Endothelial cell of umbilical vein (primary cell): Measurements from ENCODE around the gene GADL1. TPM values are rescaled to one million over a fixed set of nuclear protein-coding genes. Genes with fewer than 3 reads are reported as not detected.
A peak's percentile ranks its signal among the peaks of the same experiment; 100 is the strongest.

Source experiments
- BruUV-seq: library from RNA; stranded (reverse); fragments of 400-500 nt; replicated peaks from 2 replicates; lab custom pipeline; 2021; lab: Mats Ljungman, UMichigan
- CTCF ChIA-PET: fragments of 300-600, 350-600 bp; sonication (Branson Sonifier 250); formaldehyde crosslinking; loops from one replicate; lab custom pipeline; 2021; ENCODE audit warnings: antibody characterized with exemption, inconsistent platforms; lab: Charles Lee
- POLR2A ChIA-PET: fragments of 300-600, 350-600 bp; sonication (Branson Sonifier 250); formaldehyde crosslinking; loops from one replicate; lab custom pipeline; 2021; ENCODE audit warnings: antibody characterized with exemption, inconsistent platforms; lab: Charles Lee
- DNase-seq: peaks from one replicate; pipeline ENCODE4 v3.0.0-alpha.2; 2011; ENCODE audit warnings: low read depth, low spot score
- FAIRE-seq: peaks from 2 replicates; lab custom pipeline; 2011; peaks lifted over from hg19 to GRCh38; lab: Jason Lieb, UNC
- H2AFZ ChIP-seq: 2 replicates; pipeline ENCODE4 v1.6.0; 2012; ENCODE audit warnings: low read depth, low read length, control low read depth, inconsistent platforms
- H3K27ac ChIP-seq: 2 replicates; pipeline ENCODE4 v1.5.1; 2011; ENCODE audit warnings: low read depth, mild to moderate bottlenecking, control low read depth, low read length, moderate library complexity; ENCODE audit not compliant: insufficient read depth
- H3K27me3 ChIP-seq, 2 experiments: 2 replicates each; pipeline versions ENCODE4 v1.6.0 to v1.6.1; 2011; ENCODE audit warnings: low read length in 2 of 2, mixed read lengths in 1 of 2; ENCODE audit not compliant: control insufficient read depth in 2 of 2, insufficient read depth in 2 of 2
- H3K36me3 ChIP-seq, 2 experiments: 2 replicates in 1 of 2; 3 replicates in 1 of 2; pipeline ENCODE4 v1.5.1; 2011; ENCODE audit warnings: low read length in 2 of 2, mild to moderate bottlenecking in 1 of 2, moderate library complexity in 1 of 2; ENCODE audit not compliant: control insufficient read depth in 2 of 2, insufficient read depth in 2 of 2; ENCODE audit errors: extremely low read depth in 1 of 2
- H3K4me1 ChIP-seq: 3 replicates; pipeline ENCODE4 v1.5.1; 2011; ENCODE audit warnings: mild to moderate bottlenecking, low read length; ENCODE audit not compliant: control insufficient read depth, insufficient read depth; ENCODE audit errors: extremely low read depth
- H3K4me2 ChIP-seq: 2 replicates; pipeline ENCODE4 v1.6.1; 2011; ENCODE audit warnings: low read length, control low read depth, mixed read lengths; ENCODE audit not compliant: insufficient read depth
- H3K4me3 ChIP-seq, 3 experiments: fragments of 200-600 bp in 1 of 3; sonication (generic), shearing (Covaris generic) in 1 of 3; replicated peaks in 1 of 3; 2 replicates each; pipeline ENCODE4 v1.5.1; 2011 to 2016; ENCODE audit warnings: control low read depth in 3 of 3, low read length in 3 of 3, mild to moderate bottlenecking in 2 of 3, inconsistent platforms in 1 of 3, low read depth in 1 of 3, moderate library complexity in 1 of 3; ENCODE audit not compliant: insufficient read depth in 1 of 3
- H3K79me2 ChIP-seq: 2 replicates; pipeline ENCODE4 v1.6.0; 2012; ENCODE audit warnings: low read length, inconsistent platforms; ENCODE audit not compliant: control insufficient read depth, insufficient read depth
- H3K9ac ChIP-seq: replicated peaks from 2 replicates; pipeline ENCODE3; 2011; ENCODE audit warnings: low read length, control low read depth; ENCODE audit not compliant: insufficient read depth; ENCODE audit errors: extremely low read depth
- H3K9me1 ChIP-seq: replicated peaks from 3 replicates; pipeline ENCODE4 v1.6.0; 2011; ENCODE audit warnings: mild to moderate bottlenecking, low read length; ENCODE audit not compliant: control insufficient read depth, insufficient read depth; ENCODE audit errors: extremely low read depth
- H3K9me3 ChIP-seq: replicated peaks from 2 replicates; pipeline ENCODE4 v1.5.1; 2012; ENCODE audit warnings: low read length, inconsistent platforms; ENCODE audit not compliant: control insufficient read depth, insufficient read depth
- H4K20me1 ChIP-seq: replicated peaks from 2 replicates; pipeline ENCODE3; 2011; ENCODE audit warnings: mild to moderate bottlenecking, low read length; ENCODE audit not compliant: control insufficient read depth, insufficient read depth; ENCODE audit errors: extremely low read depth
- CTCF ChIP-seq, 2 donors: IDR thresholded peaks; 1 replicate in 1 of 2; 2 replicates in 1 of 2; pipeline ENCODE4 v1.5.1; 2011; ENCODE audit warnings: low read length in 2 of 2, mild to moderate bottlenecking in 2 of 2, moderate library complexity in 2 of 2, control low read depth in 1 of 2, inconsistent platforms in 1 of 2, low read depth in 1 of 2; ENCODE audit not compliant: insufficient read depth in 1 of 2; ENCODE audit errors: extremely low read depth in 1 of 2
- EZH2 ChIP-seq: IDR thresholded peaks from 2 replicates; pipeline ENCODE4 v1.6.1; 2012; ENCODE audit warnings: borderline replicate concordance, low read depth, mild to moderate bottlenecking, moderate library complexity, low read length, inconsistent platforms; ENCODE audit not compliant: severe bottlenecking
- FOS ChIP-seq: IDR thresholded peaks from 2 replicates; pipeline ENCODE4 v1.6.1; 2011; ENCODE audit warnings: mild to moderate bottlenecking, low read length, moderate library complexity, borderline replicate concordance; ENCODE audit not compliant: insufficient read depth
- GATA2 ChIP-seq: IDR thresholded peaks from 2 replicates; pipeline ENCODE4 v1.7.0; 2011; ENCODE audit warnings: low read depth, mild to moderate bottlenecking, moderate library complexity, mixed read lengths, low read length; ENCODE audit not compliant: insufficient read length, insufficient read depth
- JUN ChIP-seq: IDR thresholded peaks from 2 replicates; pipeline ENCODE4 v1.6.1; 2011; ENCODE audit warnings: borderline replicate concordance, low read depth; ENCODE audit not compliant: insufficient read length, insufficient read depth
- MAX ChIP-seq: IDR thresholded peaks from 2 replicates; pipeline ENCODE4 v1.6.1; 2011; ENCODE audit not compliant: insufficient read depth, insufficient read length
- MYC ChIP-seq: IDR thresholded peaks from one replicate; pipeline ENCODE4 v1.6.1; 2011; ENCODE audit warnings: mild to moderate bottlenecking, low read depth, low read length
- POLR2A ChIP-seq: IDR thresholded peaks from 2 replicates; pipeline ENCODE4 v1.6.1; 2012; ENCODE audit warnings: low read depth, mild to moderate bottlenecking, control low read depth, low read length
- POLR2AphosphoS5 ChIP-seq: IDR thresholded peaks from 2 replicates; pipeline ENCODE4 v1.6.1; 2012; ENCODE audit warnings: low read depth, mild to moderate bottlenecking, control low read depth, low read length, moderate library complexity; ENCODE audit not compliant: insufficient read depth
- dilution Hi-C: fragments of 300-500 bp; cut with MboI; formaldehyde crosslinking; loops from one replicate; pipeline ENCODE4 v1.15.0; 2019; ENCODE audit warnings: low sequenced_read_pairs; ENCODE audit not compliant: extremely low pct_ligation_motif_present
- intact Hi-C: fragments of 100-400 bp; cut with micrococcal nuclease; formaldehyde crosslinking; loops from one replicate; pipeline ENCODE4 v1.10.0; 2022
- polyA plus RNA-seq, 4 experiments: library from polyadenylated mRNA; depleted of rRNA in 3 of 4; stranded (reverse) in 3 of 4; unstranded in 1 of 4; fragments of >200 nt; gene quantifications; 2 replicates each; pipeline versions ENCODE4 v1.2.1 to v1.2.3, GENCODE V29; 2011 to 2012; ENCODE audit warnings: missing spikeins in 1 of 4
- total RNA-seq: library from RNA; stranded (reverse); gene quantifications from 2 replicates; pipeline ENCODE4 v1.2.3, GENCODE V29; 2021

The GADL1 gene
- total and polyA plus RNA-seq, 2 donors (not counting 3 experiments of a cell fraction or from before 2014, with no cell fraction given): not detected

- dilution Hi-C loops: no loop called here
- Histone ChIP-seq H2AFZ (no peak overlapping the region), H3K36me3 (peaks cover 0 to 10% of the 10 kb centered on the region in 2 experiments), H4K20me1 (no peaks in the 10 kb centered on the region), H3K4me2 (no peak overlapping the region), H3K4me1 (peaks cover 14% of the 10 kb centered on the region), H3K9me3 (no peaks in the 10 kb centered on the region), H3K27me3 (no peaks in the 10 kb centered on the region), H3K4me3 (no peak overlapping the region), H3K79me2 (no peaks in the 10 kb centered on the region), H3K27ac (no peak overlapping the region), H3K9me1 (no peaks in the 10 kb centered on the region), H3K9ac (no peak overlapping the region)
- POLR2A ChIA-PET: no interaction called here
- CTCF ChIA-PET: interaction anchor here (1.1 to 2.1 kb wide), 3 partner anchors 49 to 690 kb away, joined by 3 to 7 read pairs (median 5); no protein-coding TSS in a partner anchor
- no peak for TF ChIP-seq MYC
- no peak for TF ChIP-seq POLR2A
- peak; percentile 61 for TF ChIP-seq POLR2AphosphoS5
- DNase-seq (no peak), FAIRE-seq (no peak)
- intact Hi-C loops: loop anchor here (5.0 kb wide), 1 partner anchor 476 kb away; no protein-coding TSS in a partner anchor
- BruUV-seq: no TSS peak
These were observed 191.5 kb downstream of the GADL1 start for GRCh38 chr3:30702828-30703397.

- no peak for FAIRE-seq
These were observed 192.2 kb downstream of the GADL1 start for GRCh38 chr3:30702038-30702827.

More at GRCh38 chr3:30702038-30702827, 192.2 kb downstream of the GADL1 start:
- no peaks in the 10 kb centered on the region for H3K79me2 ChIP-seq
- dilution Hi-C loops: no loop called here
- no peaks in the 10 kb centered on the region for H4K20me1 ChIP-seq
- DNase-seq: no peak
- ChIA-PET CTCF (interaction anchor here (0.7 to 1.7 kb wide), 4 partner anchors 20 to 690 kb away, joined by 3 to 5 read pairs (median 4); no protein-coding TSS in a partner anchor), POLR2A (no interaction called here)
- H3K9me1 ChIP-seq: no peaks in the 10 kb centered on the region
- no TSS peak for BruUV-seq
- no peak overlapping the region for H2AFZ ChIP-seq
- H3K27me3 ChIP-seq: no peaks in the 10 kb centered on the region
- TF ChIP-seq EZH2: no peak
- TF ChIP-seq GATA2: no peak
- no peak for TF ChIP-seq MAX
- TF ChIP-seq JUN: no peak
- TF ChIP-seq CTCF (IDR thresholded peaks at IDR 0.05; ENCODE audit: extremely low read depth in 1 of 2, insufficient read depth in 1 of 2, low read depth in 1 of 2, low read length in 2 of 2): no peak
- no peak for TF ChIP-seq POLR2AphosphoS5
- no peak for TF ChIP-seq MYC
- no peak for TF ChIP-seq FOS
- no peak for TF ChIP-seq POLR2A
- no peak overlapping the region for H3K27ac ChIP-seq
- H3K9me3 ChIP-seq: no peaks in the 10 kb centered on the region
- H3K9ac ChIP-seq: no peak overlapping the region
- peaks cover 14% of the 10 kb centered on the region for H3K4me1 ChIP-seq
- no peak overlapping the region for H3K4me3 ChIP-seq
- H3K36me3 ChIP-seq: peaks cover 0 to 10% of the 10 kb centered on the region in 2 experiments
- H3K4me2 ChIP-seq: no peak overlapping the region
- intact Hi-C loops: loop anchor here (5.0 kb wide), 1 partner anchor 475 kb away; no protein-coding TSS in a partner anchor
